HepG2 (cell line): ENCODE data around the gene C1S. TPM values are rescaled to one million over a fixed set of nuclear protein-coding genes. Genes with fewer than 3 reads are reported as not detected.

Experiments used
- AHR ChIP-seq: IDR thresholded peaks from 2 replicates; pipeline ENCODE4 v1.6.1; 2018; ENCODE audit warnings: missing genetic modification reagents, missing compliant biosample characterization
- HMGA1 ChIP-seq: sonication (generic); formaldehyde crosslinking; conservative IDR thresholded peaks from 2 replicates; pipeline ENCODE4 v1.4.0; 2020; ENCODE audit warnings: missing genetic modification reagents
- LCORL ChIP-seq, 2 experiments: fragments of 450-650 bp in 1 of 2; sonication (generic) in 1 of 2; formaldehyde crosslinking in 1 of 2; IDR thresholded peaks; 2 replicates each; pipeline versions ENCODE4 v1.5.0 to v1.6.1; 2017 to 2020; ENCODE audit warnings: antibody characterized with exemption in 1 of 2, missing genetic modification reagents in 1 of 2
- NRL ChIP-seq: sonication (generic); formaldehyde crosslinking; IDR thresholded peaks from 2 replicates; pipeline ENCODE4 v1.5.0; 2020; ENCODE audit warnings: missing genetic modification reagents, mild to moderate bottlenecking, moderate library complexity, borderline replicate concordance
- SMYD3 ChIP-seq: sonication (generic); formaldehyde crosslinking; IDR thresholded peaks from 2 replicates; pipeline ENCODE4 v1.8.1; 2023; ENCODE audit warnings: mild to moderate bottlenecking, missing genetic modification reagents
- SUZ12 ChIP-seq: fragments of 150-350 bp; IDR thresholded peaks from 2 replicates; pipeline ENCODE4 v1.6.1; 2014; ENCODE audit warnings: low read depth, low read length
- TMF1 ChIP-seq: sonication (generic); formaldehyde crosslinking; IDR thresholded peaks from 2 replicates; pipeline ENCODE4 v1.8.1; 2022; ENCODE audit warnings: low read depth, missing genetic modification reagents
- ZFYVE20 ChIP-seq: sonication (generic); formaldehyde crosslinking; IDR thresholded peaks from 2 replicates; pipeline ENCODE4 v1.8.0; 2023; ENCODE audit warnings: low read depth, mild to moderate bottlenecking, moderate library complexity, missing genetic modification reagents, borderline replicate concordance
- ZNF256 ChIP-seq: sonication (generic); formaldehyde crosslinking; conservative IDR thresholded peaks from 2 replicates; pipeline ENCODE4 v1.4.0; 2020; ENCODE audit warnings: missing genetic modification reagents
- ZNF788 ChIP-seq: sonication (generic); formaldehyde crosslinking; IDR thresholded peaks from 2 replicates; pipeline ENCODE4 v1.5.0; 2020; ENCODE audit warnings: mild to moderate bottlenecking, missing genetic modification reagents, borderline replicate concordance
- ZNF878 ChIP-seq: sonication (generic); formaldehyde crosslinking; IDR thresholded peaks from 2 replicates; pipeline ENCODE4 v1.8.1; 2023; ENCODE audit warnings: mild to moderate bottlenecking, missing genetic modification reagents, moderate library complexity
- polyA plus RNA-seq, 8 experiments: library from polyadenylated mRNA; depleted of rRNA in 3 of 8; stranded (reverse) in 7 of 8; unstranded in 1 of 8; fragments of >200 nt; fragmentation: Illumina TruSeq in 4 of 8; extraction: Trizol in 4 of 8; gene quantifications; 2 replicates each; pipeline versions ENCODE4 v1.2.1 to v1.2.3, GENCODE V29; 2011 to 2016; ENCODE audit warnings: low read depth in 4 of 8, missing spikeins in 1 of 8, mixed read lengths in 1 of 8; ENCODE audit not compliant: insufficient read depth in 1 of 8
- total RNA-seq, 5 experiments: library from RNA; depleted of rRNA; stranded (reverse); fragments of >200 nt; fragmentation: Illumina TruSeq; extraction: Trizol; gene quantifications; 2 replicates each; pipeline ENCODE4 v1.2.3, GENCODE V29; 2016; ENCODE audit warnings: low read depth in 1 of 5
- TF ChIP-seq, protein P1 (sequence below): sonication (generic); formaldehyde crosslinking; IDR thresholded peaks from 2 replicates; pipeline ENCODE4 v1.4.0; 2020; ENCODE audit warnings: missing genetic modification reagents, borderline replicate concordance
- TF ChIP-seq, protein P2 (sequence below): IDR thresholded peaks from 2 replicates; pipeline ENCODE4 v1.6.1; 2012; ENCODE audit warnings: low read depth, low read length, improper control_type of control experiment
- TF ChIP-seq, protein P3 (sequence below): sonication (generic); formaldehyde crosslinking; IDR thresholded peaks from 2 replicates; pipeline ENCODE4 v1.5.1; 2020; ENCODE audit warnings: missing genetic modification reagents, mild to moderate bottlenecking, borderline replicate concordance
- TF ChIP-seq, protein P4 (sequence below): sonication (generic); formaldehyde crosslinking; IDR thresholded peaks from 2 replicates; pipeline ENCODE4 v1.5.0; 2020; ENCODE audit warnings: missing genetic modification reagents
- TF ChIP-seq, protein P5 (sequence below): sonication (generic); formaldehyde crosslinking; conservative IDR thresholded peaks from 2 replicates; pipeline ENCODE4 v1.4.0; 2020; ENCODE audit warnings: missing genetic modification reagents

The C1S gene
- total and polyA plus RNA-seq, 2 of the 13 experiments (the other 11 are each of a cell fraction or from before 2014, with no cell fraction given) = 14.5 to 18.2 TPM

DNA sequence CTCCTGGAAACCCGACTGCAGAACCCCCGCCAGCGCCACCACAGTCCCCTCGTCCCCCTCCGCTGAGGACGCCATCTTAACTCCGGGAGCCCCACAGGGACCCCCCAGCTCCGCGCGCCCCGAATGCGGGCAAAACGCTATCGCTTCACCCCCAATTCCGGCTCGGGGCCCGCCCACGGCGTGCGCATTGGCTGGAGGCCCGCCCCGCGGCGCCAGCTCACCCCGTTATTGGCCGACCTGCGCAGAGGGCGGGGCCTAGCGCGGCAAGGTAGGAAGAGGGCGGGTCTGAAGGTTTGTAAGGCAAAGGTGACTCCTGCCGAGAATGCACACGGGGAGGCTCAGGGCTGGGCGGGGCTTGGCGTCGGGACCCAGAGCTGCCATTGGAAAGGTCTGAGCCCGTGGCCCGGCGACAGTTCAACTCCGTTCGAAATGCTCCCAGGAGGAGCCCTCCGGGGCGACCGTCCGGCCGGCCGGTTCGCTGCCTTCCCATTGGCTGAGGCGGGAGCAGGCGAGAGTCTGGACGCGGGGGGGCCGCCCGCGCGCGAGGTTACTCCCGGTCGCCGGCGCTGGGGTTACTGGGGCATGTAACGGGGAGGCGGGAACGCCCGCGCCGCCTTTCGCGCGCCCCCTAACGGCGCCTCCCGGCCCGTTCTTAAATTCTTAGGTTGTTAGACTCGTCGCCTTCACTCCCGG lies 42.0 kb upstream of the C1S start, which contains the start of gene LPCAT3 (continued):
- TF ChIP-seq, protein P1, sequence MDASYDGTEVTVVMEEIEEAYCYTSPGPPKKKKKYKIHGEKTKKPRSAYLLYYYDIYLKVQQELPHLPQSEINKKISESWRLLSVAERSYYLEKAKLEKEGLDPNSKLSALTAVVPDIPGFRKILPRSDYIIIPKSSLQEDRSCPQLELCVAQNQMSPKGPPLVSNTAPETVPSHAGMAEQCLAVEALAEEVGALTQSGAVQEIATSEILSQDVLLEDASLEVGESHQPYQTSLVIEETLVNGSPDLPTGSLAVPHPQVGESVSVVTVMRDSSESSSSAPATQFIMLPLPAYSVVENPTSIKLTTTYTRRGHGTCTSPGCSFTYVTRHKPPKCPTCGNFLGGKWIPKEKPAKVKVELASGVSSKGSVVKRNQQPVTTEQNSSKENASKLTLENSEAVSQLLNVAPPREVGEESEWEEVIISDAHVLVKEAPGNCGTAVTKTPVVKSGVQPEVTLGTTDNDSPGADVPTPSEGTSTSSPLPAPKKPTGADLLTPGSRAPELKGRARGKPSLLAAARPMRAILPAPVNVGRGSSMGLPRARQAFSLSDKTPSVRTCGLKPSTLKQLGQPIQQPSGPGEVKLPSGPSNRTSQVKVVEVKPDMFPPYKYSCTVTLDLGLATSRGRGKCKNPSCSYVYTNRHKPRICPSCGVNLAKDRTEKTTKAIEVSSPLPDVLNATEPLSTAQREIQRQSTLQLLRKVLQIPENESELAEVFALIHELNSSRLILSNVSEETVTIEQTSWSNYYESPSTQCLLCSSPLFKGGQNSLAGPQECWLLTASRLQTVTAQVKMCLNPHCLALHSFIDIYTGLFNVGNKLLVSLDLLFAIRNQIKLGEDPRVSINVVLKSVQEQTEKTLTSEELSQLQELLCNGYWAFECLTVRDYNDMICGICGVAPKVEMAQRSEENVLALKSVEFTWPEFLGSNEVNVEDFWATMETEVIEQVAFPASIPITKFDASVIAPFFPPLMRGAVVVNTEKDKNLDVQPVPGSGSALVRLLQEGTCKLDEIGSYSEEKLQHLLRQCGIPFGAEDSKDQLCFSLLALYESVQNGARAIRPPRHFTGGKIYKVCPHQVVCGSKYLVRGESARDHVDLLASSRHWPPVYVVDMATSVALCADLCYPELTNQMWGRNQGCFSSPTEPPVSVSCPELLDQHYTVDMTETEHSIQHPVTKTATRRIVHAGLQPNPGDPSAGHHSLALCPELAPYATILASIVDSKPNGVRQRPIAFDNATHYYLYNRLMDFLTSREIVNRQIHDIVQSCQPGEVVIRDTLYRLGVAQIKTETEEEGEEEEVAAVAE (CRISPR knock-in tag) = no peak
- no peak for TF ChIP-seq SMYD3 (CRISPR knock-in tag)
- TF ChIP-seq ZFYVE20 = no peak
- TF ChIP-seq LCORL (IDR thresholded peaks at IDR 0.05) = no peak
- TF ChIP-seq LCORL (CRISPR knock-in tag; IDR thresholded peaks at IDR 0.05) = peak; percentile 14
- TF ChIP-seq, protein P2, sequence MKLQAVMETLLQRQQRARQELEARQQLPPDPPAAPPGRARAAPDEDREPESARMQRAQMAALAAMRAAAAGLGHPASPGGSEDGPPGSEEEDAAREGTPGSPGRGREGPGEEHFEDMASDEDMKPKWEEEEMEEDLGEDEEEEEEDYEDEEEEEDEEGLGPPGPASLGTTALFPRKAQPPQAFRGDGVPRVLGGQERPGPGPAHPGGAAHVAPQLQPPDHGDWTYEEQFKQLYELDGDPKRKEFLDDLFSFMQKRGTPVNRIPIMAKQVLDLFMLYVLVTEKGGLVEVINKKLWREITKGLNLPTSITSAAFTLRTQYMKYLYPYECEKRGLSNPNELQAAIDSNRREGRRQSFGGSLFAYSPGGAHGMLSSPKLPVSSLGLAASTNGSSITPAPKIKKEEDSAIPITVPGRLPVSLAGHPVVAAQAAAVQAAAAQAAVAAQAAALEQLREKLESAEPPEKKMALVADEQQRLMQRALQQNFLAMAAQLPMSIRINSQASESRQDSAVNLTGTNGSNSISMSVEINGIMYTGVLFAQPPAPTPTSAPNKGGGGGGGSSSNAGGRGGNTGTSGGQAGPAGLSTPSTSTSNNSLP = no peak; the same call in 1 of the 2 replicates
- TF ChIP-seq, protein P3, sequence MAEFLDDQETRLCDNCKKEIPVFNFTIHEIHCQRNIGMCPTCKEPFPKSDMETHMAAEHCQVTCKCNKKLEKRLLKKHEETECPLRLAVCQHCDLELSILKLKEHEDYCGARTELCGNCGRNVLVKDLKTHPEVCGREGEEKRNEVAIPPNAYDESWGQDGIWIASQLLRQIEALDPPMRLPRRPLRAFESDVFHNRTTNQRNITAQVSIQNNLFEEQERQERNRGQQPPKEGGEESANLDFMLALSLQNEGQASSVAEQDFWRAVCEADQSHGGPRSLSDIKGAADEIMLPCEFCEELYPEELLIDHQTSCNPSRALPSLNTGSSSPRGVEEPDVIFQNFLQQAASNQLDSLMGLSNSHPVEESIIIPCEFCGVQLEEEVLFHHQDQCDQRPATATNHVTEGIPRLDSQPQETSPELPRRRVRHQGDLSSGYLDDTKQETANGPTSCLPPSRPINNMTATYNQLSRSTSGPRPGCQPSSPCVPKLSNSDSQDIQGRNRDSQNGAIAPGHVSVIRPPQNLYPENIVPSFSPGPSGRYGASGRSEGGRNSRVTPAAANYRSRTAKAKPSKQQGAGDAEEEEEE = no peak
- TF ChIP-seq AHR = no peak
- no peak for TF ChIP-seq HMGA1 (CRISPR knock-in tag)
- no peak for TF ChIP-seq ZNF256 (CRISPR knock-in tag)
- TF ChIP-seq, protein P4, sequence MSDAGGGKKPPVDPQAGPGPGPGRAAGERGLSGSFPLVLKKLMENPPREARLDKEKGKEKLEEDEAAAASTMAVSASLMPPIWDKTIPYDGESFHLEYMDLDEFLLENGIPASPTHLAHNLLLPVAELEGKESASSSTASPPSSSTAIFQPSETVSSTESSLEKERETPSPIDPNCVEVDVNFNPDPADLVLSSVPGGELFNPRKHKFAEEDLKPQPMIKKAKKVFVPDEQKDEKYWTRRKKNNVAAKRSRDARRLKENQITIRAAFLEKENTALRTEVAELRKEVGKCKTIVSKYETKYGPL = no peak; the same call in 1 of the 2 replicates
- no peak; the same call in 1 of the 2 replicates for TF ChIP-seq NRL (CRISPR knock-in tag)
- TF ChIP-seq TMF1 (CRISPR knock-in tag) = no peak
- TF ChIP-seq SUZ12 = no peak
- TF ChIP-seq ZNF788 (CRISPR knock-in tag) = peak; percentile 24; the same call in 1 of the 2 replicates
- peak; percentile 85 for TF ChIP-seq ZNF878 (CRISPR knock-in tag)
- TF ChIP-seq, protein P5, sequence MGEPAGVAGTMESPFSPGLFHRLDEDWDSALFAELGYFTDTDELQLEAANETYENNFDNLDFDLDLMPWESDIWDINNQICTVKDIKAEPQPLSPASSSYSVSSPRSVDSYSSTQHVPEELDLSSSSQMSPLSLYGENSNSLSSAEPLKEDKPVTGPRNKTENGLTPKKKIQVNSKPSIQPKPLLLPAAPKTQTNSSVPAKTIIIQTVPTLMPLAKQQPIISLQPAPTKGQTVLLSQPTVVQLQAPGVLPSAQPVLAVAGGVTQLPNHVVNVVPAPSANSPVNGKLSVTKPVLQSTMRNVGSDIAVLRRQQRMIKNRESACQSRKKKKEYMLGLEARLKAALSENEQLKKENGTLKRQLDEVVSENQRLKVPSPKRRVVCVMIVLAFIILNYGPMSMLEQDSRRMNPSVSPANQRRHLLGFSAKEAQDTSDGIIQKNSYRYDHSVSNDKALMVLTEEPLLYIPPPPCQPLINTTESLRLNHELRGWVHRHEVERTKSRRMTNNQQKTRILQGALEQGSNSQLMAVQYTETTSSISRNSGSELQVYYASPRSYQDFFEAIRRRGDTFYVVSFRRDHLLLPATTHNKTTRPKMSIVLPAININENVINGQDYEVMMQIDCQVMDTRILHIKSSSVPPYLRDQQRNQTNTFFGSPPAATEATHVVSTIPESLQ (CRISPR knock-in tag) = no peak
